HG03439 (cell line): ENCODE measurements around the gene CAMTA1.

Source experiments
- ATAC-seq: cut with Tn5 transposase; IDR thresholded peaks from one replicate; pipeline ENCODE4 v1.9.1; 2021; ENCODE audit warnings: mild to moderate bottlenecking, moderate library complexity; ENCODE audit not compliant: unreplicated experiment

Gene CAMTA1

DNA sequence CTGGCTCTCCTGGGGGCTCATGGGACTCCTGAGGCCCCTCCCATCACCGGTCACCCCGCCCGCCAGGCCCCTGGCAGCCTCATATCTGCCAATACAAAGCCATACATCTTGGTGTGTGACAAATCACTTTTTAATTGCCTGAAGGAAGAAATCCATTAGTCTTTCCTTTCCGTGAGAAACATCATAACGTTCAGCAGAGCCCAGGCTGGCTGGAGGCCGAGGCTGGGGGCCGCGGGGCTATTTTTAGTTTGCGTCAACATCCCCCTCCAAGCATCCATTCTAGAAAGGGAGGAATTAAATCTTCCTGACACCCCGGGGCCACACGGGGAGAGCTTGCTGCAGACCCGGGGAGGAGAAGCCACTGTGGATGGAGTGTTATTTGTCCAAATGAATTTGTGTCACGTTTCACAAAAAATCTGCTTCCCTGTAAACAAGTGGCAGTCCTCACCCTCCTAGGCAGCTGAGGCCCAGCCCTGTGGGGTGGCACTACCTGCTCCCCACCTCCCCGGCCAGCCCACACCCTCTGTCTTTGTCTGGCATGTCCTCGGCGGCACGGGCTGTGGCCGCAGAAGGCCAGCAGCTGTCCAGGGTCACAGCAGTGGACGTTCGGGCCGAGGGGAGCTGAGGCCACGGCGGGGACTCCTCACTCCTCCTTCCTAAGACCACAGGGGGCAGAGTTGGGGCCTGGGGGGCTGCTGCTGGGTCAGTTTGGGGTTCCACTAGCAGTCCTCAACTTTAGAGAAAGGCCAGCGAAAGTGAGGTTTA, 749.0 kb downstream of the CAMTA1 start:
- no peak for ATAC-seq

DNA sequence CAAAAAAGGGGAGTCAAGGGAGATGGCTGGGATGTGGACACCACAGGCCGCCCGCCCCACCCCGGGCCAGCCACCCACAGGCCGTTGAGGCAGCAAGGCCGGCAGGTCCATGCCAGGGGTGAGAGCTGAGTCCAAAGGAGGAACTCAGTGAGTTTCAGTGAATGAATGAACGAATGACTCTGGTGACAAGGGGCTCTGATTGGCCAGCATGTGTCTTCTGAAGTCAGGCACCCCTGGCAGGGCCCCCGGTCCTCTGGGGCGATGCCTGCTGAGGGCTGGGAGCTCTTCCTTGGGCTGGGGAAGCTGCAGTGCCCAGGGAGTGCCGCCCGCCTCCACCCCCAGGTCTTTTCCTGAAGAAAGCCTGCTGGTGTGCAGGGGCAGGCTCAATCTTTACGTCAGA, 749.8 kb downstream of the CAMTA1 start:
- no peak for ATAC-seq

DNA sequence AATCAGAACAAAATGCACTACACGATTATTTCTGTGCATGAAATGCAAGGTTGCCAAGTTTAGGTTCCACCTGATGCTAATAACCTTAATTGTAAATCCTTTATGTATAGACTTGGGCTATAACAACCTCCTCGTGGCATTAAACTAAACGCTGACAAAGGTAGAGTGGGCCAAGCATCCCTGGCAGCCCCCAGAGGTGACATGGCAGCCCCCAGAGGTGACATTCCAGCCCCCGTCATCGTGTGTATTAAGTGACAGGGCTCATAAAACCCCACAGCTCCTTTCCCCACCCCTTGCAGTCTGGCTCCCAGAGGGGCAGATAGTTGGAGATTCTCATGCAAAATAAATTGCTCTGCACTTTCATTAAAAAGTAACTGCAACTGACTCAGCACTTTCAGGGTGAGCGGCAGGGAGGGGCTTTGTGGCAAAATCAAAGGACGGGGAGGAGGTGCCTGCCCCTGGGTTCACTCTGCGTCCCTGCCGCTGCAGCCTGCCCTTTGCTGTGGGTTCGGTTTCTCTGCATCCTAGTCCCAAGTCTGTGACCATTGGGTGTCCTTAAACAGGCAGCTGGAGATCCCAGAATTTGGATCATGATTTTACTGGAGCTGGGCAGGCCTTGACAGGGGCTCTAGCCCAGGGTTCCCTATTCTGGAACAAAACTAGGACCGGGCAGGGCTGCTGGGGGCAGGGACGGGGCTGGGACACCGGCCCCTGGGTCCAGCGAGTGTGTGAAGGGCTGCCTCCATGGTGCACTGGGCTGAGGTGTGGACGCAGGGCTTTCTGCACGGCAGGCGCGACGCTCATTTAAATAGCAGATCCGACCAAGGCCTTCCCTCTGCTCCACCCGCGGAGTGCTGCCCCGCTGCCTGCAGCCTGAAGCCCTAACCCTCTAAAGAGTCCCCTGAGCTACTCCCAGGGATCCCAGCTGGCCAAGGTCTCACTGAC, 751.0 kb downstream of the CAMTA1 start:
- no peak for ATAC-seq

DNA sequence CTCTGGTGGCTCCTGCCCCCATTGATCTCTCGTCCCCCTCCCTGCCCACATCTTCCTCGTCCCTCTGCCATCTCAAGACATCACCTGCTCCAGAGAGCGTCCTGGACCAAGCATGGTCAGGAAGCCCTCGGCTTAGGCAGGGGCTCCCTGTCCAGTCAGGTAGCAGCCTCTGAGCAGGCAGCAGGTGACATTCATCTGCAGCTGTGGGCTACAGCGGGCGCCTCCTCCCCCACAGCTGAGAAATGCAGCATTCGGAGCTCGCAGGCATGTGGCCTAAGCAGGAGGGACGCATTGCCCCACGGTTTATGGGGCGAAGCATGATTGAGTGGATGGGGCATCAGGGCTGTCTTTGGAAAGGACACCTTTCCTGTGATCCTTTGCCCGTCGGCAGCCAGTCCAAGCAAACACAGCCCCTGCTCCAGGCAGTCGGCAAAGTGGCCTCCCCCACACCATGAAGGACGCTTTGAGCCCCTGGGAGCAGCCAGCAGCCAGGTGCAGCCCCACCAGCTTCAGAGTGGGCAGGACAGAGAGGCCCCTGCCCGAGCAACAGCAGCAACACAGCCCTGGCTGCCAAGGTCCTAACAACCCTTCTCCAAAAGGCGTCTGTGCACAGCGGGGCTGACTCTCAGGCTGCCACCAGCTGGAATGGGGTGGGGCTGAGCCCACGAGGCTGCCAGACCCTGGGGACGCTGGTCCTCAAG, 751.8 kb downstream of the CAMTA1 start:
- no peak for ATAC-seq

DNA sequence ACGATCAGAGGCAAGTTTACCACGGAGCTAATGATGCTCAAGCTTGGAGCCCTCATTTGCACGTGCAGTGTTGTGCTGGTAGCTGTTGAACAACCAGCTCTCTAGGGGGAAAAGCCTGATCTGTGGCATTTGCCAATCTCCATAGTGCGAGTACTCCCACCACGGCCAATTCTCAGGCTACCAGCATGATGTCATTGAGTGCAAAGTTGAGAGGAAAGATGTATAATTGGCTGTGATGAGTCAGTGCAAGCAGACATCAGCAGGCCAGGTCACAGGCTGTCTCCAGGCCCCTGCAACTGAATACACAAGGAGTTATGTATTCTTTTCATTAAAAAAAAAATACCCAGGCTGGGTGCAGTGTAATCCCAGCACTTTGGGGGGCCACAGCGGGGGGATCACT, 752.8 kb downstream of the CAMTA1 start:
- no peak for ATAC-seq

DNA sequence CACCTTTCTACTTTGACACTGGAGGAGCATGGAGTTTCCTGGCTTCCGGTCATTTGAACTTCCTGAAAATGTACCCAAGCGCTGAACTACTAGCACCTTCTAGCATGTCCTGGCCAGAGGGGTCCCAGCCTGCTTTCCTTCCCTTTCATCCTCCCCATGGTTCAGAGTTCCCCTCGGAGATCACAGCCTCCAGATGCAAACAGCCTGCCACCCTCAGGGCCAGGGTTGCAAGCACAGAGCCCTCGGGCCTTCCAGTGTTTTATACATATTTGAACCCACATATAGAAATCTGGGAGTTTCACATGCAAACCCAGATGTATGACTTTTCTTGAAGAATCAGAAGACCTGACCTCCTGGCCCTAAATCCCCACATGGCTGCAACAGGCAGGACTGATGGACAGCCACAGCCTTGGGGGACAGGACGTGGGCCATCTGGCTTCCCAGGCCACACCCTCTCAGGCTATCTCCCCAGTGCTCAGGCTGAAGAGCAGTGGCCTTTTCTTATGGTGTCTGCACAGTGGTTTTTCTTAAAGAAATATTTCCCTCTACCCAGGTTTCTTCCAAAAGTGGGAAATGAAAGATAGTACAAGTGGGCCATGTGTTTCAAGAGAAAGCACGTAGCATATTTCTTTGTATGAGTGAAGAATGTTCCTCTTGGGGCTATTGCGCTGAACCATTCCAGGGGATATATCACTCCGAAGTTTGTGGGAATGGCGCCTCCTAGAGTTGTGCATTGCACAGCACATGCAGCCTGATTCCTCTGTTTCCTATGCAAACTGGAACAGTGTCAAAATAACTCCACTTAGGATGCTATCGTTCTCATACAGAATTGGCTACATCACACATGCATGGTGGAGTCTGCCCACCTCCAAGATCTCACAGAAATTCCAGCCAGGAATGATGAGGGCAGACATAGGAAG, 753.9 kb downstream of the CAMTA1 start:
- no peak for ATAC-seq

DNA sequence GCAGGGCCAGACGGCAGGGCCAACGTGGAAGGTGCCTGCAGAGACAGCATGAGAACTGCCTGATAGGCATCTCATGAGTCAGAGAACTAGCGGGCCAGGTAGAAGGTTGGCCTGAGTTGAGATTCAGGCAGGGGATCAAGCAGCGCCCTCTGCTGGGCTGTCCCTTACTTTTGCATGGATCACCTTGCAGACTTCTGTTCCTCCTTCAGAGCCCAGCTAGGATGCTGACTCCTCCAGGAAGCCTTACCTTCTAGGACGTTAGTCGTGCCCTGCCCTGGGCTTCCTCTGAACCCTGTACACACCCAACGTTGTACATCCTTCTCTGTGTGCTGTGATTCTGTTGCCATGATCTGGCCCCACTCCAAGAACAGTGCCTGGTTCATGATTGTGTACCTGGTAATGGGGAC, 754.5 kb downstream of the CAMTA1 start:
- no peak for ATAC-seq

DNA sequence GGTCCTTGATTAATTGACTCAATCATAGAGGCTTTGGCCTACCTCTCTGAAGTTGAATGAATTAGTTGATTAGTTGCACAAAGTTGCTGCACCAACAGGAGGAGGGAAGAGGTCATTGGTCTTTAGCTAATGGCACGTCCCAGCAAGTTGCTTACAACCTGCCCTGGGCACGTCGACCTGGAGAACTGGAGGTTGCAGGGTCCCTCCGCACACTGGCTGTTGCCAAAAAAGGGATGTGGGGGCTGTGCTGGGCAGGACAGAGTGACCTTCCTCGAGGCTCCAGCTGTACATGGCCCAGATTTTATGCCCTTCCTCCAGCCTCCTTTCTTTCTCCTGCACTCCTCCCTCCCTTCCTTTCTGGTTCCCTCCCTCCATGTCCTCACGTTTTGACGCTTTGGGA, 755.6 kb downstream of the CAMTA1 start:
- ATAC-seq, result no peak

DNA sequence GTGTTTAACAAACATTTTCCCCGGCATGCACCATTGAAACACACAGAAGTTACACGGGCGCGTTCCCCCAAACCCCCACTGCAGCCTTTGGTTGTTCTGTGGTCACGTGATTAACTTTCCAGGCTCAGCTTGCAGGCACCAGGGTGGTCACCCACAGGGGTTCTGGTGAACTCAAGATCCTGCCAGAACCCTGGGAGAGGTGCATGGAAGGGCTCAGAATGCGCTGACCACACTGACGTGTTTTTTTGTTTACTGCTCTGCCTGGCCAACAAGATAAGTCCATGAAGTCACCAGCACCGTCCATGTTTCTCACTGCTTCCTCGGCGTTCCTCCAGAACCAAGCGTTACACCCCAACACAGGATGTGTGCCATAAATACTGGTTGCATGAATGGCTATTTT, 756.4 kb downstream of the CAMTA1 start:
- ATAC-seq, result no peak

DNA sequence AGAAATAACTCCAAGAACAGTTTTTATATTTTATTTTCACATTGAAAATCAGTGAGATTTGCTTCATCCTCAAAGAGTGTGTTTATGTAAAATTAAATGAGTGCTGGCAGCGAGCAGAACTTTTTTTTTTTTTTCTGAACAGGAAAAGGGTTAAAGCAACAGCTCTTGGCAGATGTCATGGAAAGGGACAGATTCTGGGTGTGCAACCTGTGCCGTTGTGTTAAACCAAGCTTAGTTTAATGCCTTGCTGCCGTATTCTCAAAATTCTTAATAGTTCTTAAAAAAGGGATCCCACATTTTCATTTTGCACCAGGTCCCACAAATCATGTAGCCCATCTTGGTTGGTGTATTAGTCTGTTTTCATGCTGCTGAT, 758.5 kb downstream of the CAMTA1 start:
- ATAC-seq, result no peak

DNA sequence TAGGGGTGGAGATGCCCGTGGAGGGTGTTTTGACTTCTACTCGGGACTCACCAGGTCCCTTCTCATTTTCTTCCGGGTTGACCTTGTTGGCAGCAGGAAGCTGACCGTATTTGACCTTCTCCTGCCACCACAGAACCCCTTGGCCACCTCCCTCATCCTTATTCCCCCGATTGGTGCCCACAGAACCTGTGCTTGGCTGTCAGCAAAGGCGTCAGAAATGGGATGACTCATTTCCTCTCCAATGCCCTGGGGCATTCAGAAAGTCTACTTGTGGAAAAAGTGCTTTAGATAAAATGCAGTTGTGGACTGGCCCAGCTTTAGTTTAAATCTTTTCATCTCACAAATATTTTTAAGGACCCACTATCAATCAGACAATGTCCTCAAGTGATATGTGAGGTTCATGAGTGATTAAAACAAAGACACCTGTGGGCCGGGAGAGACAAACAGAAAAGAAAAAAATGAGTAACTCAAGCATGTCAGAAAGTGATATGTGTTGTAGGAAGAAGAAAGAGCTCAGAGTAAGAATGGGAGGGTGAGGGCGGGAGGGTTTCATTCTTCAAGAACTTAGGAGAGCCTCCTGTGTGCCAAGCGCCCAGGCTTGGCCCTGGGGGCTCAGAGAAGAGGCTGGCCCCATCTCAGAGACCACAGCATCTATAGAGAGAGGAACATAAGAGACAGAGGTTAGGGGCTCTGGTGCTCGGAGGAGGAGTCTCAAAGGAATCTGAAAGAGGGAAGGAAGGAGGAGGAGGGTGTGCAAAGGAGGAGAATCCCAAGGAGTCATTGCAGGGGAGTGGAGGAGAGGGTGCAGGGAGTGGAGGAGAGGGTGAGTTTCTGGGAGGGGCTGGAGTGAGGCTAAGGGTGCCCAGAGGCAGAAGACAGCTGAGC, 764.3 kb downstream of the CAMTA1 start:
- ATAC-seq, result no peak

DNA sequence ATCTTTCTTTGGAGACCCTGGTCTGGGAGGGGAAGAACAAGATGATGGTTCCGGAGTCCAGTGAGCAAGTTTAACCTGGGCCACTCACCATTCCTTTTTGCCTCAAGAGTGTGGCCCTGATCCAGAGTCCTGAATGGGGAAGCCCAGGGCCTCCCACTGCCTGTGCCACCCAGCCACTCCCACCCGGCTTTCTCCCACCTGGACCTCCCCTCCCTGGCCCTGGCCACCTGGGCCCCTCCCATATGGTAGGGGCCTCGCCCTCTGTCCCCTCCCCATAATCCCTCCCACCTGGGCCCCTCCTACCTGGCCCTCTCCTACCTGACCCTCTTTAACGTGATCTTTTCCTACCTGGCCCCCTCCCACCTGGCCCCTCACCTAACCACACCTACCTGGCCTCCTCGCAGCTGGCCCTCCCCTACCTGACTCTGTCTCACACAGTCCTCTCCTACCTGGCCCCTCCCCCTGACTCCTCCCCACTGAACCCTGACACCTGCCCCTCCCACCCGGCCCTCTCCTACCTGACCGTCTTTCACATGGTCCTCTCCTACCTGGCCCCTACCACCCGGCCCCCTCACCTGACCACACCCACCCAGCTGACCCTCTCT, 765.1 kb downstream of the CAMTA1 start:
- no peak for ATAC-seq

DNA sequence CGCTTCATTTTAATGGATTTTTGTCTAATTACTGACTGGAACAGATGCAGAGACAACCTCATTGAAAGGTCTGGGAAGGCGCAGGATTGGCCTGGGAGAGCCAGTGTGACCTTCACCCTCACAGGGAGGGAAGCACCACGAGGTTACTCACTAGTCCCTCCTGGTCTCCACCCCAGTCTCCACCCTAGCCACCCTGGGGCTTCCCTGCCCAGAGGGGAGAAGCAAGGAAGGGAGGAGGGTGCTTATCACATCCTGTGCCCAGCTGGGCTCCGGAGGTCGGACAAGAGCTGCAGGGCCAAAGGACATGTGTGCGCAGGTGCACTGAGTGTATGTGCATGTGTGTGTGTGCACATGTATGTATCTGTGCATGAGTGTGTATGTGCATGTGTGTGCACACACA, 765.7 kb downstream of the CAMTA1 start:
- no peak for ATAC-seq

DNA sequence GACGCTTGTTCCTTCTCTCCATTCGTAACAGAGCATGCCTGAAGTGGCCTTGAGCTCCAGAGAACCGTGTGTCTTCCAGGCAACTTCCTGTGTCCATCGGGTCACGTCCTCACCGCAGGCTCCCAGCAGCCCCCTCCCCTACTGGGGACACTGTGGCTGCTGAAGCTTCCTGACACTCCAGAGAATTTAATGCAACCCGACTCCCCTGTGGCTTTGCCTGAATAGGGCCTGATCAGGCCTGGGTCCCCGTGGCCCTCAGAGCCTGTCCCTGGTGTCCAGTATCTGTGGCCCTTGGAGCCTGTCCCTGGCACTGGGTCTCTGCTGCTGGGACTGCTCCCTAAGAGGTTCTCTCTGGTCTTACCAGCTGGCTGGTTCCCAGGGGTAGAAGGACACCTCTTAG, 766.2 kb downstream of the CAMTA1 start:
- ATAC-seq, result no peak

DNA sequence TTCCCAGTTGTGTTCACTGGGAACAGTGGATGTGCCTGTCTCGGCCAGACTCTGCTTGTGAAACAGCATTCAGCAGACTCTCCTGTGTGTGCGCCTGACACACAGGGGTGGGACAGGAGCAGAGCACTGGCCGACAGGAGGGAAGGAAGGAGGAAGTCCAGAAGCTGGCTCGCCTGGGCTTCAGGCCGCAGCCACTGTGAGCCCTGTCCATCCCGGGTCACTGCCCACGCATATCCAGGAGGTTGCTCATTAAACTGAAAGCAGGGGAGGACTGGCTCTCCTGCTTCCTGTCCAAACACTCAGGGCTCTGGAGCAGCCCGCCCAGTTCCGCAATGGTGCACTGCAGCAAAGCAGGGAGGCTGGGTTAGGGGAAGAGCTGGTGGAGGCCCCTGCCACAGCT, 767.1 kb downstream of the CAMTA1 start:
- ATAC-seq, result no peak

DNA sequence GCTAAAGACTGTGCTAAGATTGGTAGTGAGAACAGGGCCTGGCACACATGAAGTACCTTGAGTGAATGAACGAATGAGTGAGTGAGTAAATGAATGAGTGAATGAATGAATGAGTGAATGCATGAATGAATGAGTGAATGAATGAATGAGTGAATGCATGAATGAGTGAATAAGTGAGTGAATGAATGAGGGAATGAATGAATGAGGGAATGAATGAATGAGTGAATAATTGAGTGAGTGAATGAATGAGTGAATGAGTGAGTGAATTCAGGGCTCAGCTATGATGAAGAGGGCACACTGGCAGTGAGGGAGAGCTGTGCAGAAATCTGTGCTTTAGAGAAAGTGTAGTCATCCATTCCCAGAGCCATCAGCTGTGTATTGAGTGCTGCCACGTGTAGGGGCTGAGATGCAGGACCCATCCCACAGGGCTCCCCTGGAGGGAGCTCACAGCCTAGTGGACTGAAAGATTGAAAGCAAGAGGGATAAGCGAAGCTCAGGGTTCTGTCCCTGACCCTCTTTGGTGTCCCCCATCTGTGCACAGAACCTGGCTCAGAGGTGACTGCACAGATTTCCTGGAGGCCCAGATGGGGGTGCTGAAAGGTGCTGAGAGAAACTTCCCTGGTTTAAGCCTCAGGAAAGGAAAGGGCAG, 767.9 kb downstream of the CAMTA1 start:
- no peak for ATAC-seq

DNA sequence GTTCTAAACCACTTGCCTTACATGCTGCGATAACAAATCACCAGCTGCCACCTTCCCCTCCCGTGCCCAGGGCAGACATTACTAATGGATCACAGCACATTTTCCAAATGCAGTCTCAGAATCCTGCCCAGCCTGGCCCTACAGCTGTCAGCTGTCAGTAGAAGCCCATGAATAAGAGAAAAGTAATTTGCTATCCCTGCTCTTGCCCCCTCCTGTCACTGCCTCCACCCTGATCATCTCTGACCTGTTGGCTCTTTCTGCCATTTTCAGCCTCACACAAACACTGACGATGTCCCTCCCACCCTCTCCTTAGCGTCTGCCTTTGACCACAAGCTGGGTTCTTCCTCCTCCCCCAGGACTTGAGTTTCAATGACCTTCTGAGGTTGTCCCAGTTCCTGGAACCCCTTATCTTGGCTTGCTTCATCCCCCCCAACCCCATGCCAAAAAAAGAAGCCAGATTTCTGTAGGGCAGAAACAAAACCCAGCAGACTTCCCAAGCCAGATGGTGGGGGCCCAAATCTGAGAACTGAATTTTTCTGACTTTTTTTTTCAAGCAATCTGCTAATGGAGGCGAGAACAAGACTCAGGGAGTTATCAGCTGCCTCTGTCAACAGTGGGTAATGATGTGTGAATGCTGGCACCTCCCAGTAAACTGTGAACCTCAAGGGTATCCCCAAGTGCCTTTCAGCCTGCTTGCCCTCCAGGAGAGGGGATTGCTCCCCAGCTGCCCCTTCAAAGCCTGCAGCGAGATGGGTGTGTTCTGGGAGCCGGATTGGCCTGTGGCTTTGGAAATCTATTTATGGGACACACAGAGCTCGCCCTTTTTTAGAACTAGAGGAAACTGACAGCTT, 769.4 kb downstream of the CAMTA1 start:
- ATAC-seq, result no peak
